PC-3 (cell line): ENCODE results near the gene RAD51. TPM values are rescaled to one million over a fixed set of nuclear protein-coding genes. Genes with fewer than 3 reads are reported as not detected.

Source experiments
- ATAC-seq: fragments of 200-7000 bp; cut with Tn5 transposase; 2 replicates; pipeline ENCODE4 v1.9.1; 2020; ENCODE audit warnings: mild to moderate bottlenecking, moderate library complexity
- Bru-seq: library from RNA; stranded (reverse); fragments of 400-500 nt; gene quantifications from one replicate; lab custom pipeline; 2021; lab: Mats Ljungman, UMichigan
- BruChase-seq, 2 experiments: library from RNA; stranded (reverse); fragments of 400-500 nt; gene quantifications; one replicate each; lab custom pipeline; 2021; lab: Mats Ljungman, UMichigan
- BruUV-seq: library from RNA; stranded (reverse); fragments of 400-500 nt; replicated peaks from 2 replicates; lab custom pipeline; 2021; lab: Mats Ljungman, UMichigan
- CTCF ChIA-PET: fragments of 300-600 bp; sonication (Branson Sonifier 250); formaldehyde crosslinking; loops from one replicate; lab custom pipeline; 2022; ENCODE audit warnings: antibody characterized with exemption; lab: Charles Lee
- POLR2A ChIA-PET: fragments of 300-600 bp; sonication (Branson Sonifier 250); formaldehyde crosslinking; loops from one replicate; lab custom pipeline; 2022; ENCODE audit warnings: antibody characterized with exemption; ENCODE audit not compliant: unreplicated experiment; lab: Charles Lee
- DNase-seq: peaks from one replicate; pipeline ENCODE4 v3.0.0-alpha.2; 2015
- H2AFZ ChIP-seq: fragments of 300-600 bp; sonication (generic); 2 replicates; pipeline ENCODE4 v1.6.0; 2016; ENCODE audit warnings: antibody characterized with exemption, low read length
- H3F3A ChIP-seq: fragments of 300-600 bp; sonication (generic); one replicate; pipeline ENCODE4 v1.6.0; 2017; ENCODE audit warnings: antibody characterized with exemption, low read length, control low read depth, mild to moderate bottlenecking; ENCODE audit not compliant: unreplicated experiment
- H3K27ac ChIP-seq: fragments of 300-600 bp; sonication (generic); 2 replicates; pipeline ENCODE4 v1.5.1; 2016; ENCODE audit warnings: mild to moderate bottlenecking, low read length
- H3K27me3 ChIP-seq: fragments of 300-600 bp; sonication (generic); 2 replicates; pipeline ENCODE4 v1.6.1; 2016; ENCODE audit warnings: low read length, mixed read lengths
- H3K36me3 ChIP-seq: fragments of 300-600 bp; sonication (generic); 2 replicates; pipeline ENCODE4 v1.6.1; 2016; ENCODE audit warnings: low read depth, mixed run types, low read length, mixed read lengths
- H3K4me1 ChIP-seq: fragments of 300-600 bp; sonication (generic); 2 replicates; pipeline ENCODE4 v1.5.1; 2016; ENCODE audit warnings: low read length; ENCODE audit not compliant: insufficient read depth
- H3K4me2 ChIP-seq: fragments of 300-600 bp; sonication (generic); 2 replicates; pipeline ENCODE4 v1.6.0; 2016; ENCODE audit warnings: low read length
- H3K4me3 ChIP-seq: fragments of 300-600 bp; sonication (generic); 2 replicates; pipeline ENCODE4 v1.5.1; 2016; ENCODE audit warnings: mild to moderate bottlenecking, low read length, mixed read lengths
- H3K79me2 ChIP-seq: fragments of 300-600 bp; sonication (generic); 2 replicates; pipeline ENCODE4 v1.6.1; 2017; ENCODE audit warnings: low read length, mixed read lengths
- H3K9ac ChIP-seq: fragments of 300-600 bp; sonication (generic); 2 replicates; pipeline ENCODE4 v1.6.0; 2016; ENCODE audit warnings: mild to moderate bottlenecking, low read length
- H3K9me2 ChIP-seq: fragments of 300-600 bp; sonication (generic); replicated peaks from 2 replicates; pipeline ENCODE4 v1.6.1; 2016; ENCODE audit warnings: mixed run types, low read length, mixed read lengths
- H3K9me3 ChIP-seq: fragments of 300-600 bp; sonication (generic); 2 replicates; pipeline ENCODE4 v1.6.1; 2016; ENCODE audit warnings: low read length, mixed read lengths
- H4K20me1 ChIP-seq: fragments of 300-600 bp; sonication (generic); 2 replicates; pipeline ENCODE4 v1.6.1; 2016; ENCODE audit warnings: low read length, mixed read lengths
- EZH2 ChIP-seq: fragments of 300-600 bp; sonication (generic); IDR thresholded peaks from one replicate; pipeline ENCODE4 v1.6.1; 2017; ENCODE audit warnings: antibody characterized with exemption, mild to moderate bottlenecking, low read length; ENCODE audit not compliant: unreplicated experiment
- EZH2phosphoT487 ChIP-seq: fragments of 300-600 bp; sonication (generic); IDR thresholded peaks from 2 replicates; pipeline ENCODE4 v1.6.1; 2018; ENCODE audit warnings: mild to moderate bottlenecking, antibody characterized with exemption, low read length, borderline replicate concordance
- intact Hi-C: fragments of 100-400 bp; cut with micrococcal nuclease; formaldehyde crosslinking; loops from 2 replicates; pipeline ENCODE4 v1.9.0; 2023
- long read RNA-seq: library from polyadenylated mRNA; unstranded; transcript quantifications from one replicate; pipeline ENCODE4 v2.0.0, GENCODE V29; 2021; ENCODE audit not compliant: unreplicated experiment
- total RNA-seq: library from RNA; depleted of rRNA; stranded (reverse); fragments of >200 nt; gene quantifications from 2 replicates; pipeline ENCODE4 v1.2.3, GENCODE V29; 2014; rRNA removed
- TF ChIP-seq, protein P1 (sequence below): fragments of 300-600 bp; sonication (generic); conservative IDR thresholded peaks from 2 replicates; pipeline ENCODE4 v1.5.1; 2017; ENCODE audit warnings: antibody characterized with exemption, low read depth, mild to moderate bottlenecking, low read length

Gene RAD51
- total RNA-seq (17.3 and 21.9 TPM in 2 replicates), Bru-seq, nascent RNA (percentile 52 among the genes with signal in this experiment), BruChase-seq, experiment 1, labeled RNA remaining after a 6-hour chase (percentile 65 among the genes with signal in this experiment), BruChase-seq, experiment 2, labeled RNA remaining after a 2-hour chase (percentile 45 among the genes with signal in this experiment)
- long read RNA-seq, transcript RAD51-201 (10 exons, 2,449 nt) = major isoform, 6 of 8 reads
- long read RNA-seq, partial matches to known transcripts = 0 of 8 reads
- long read RNA-seq, other reads (novel, unspliced or antisense) = 2 of 8 reads

DNA sequence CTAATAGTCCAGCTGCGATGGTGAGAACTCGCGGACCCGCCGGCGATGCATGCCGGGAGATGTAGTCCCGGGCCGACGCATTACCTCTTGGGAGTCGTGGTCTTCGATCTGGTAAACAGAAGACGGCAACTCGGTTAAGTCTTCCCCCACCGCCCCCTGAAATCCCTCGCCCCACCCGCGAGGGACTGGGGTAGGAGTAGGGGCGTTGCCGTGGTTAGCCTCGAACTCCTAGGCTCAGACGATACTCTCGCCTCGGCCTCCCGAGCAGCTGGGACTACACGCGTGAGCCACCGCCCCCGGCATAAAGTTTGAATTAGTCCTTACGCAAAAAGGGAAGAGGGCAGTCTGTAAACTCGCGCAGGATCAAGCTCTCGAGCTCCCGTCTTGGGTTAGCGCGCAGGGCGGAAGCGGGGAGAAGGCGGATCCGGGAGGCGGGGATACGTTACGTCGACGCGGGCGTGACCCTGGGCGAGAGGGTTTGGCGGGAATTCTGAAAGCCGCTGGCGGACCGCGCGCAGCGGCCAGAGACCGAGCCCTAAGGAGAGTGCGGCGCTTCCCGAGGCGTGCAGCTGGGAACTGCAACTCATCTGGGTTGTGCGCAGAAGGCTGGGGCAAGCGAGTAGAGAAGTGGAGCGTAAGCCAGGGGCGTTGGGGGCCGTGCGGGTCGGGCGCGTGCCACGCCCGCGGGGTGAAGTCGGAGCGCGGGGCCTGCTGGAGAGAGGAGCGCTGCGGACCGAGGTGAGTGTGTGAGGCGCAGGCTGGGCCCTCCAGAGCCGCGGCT lies at the start of gene RAD51:
TSS of gene RAD51 (plus strand) at position 487 of the 781 bp plus-strand sequence. CDS start 3,585 bp downstream, outside the sequence.
- no peaks in the 10 kb centered on the region for H3K27me3 ChIP-seq
- H2AFZ ChIP-seq = peak within 1 kb of the TSS; percentile 79
- peak; percentile 94 for DNase-seq
- H3K4me1 ChIP-seq = peaks cover 10% of the 10 kb centered on the region; the same call in 1 of the 2 replicates
- peaks cover 33% of the 10 kb centered on the region for H3K79me2 ChIP-seq
- no peaks in the 10 kb centered on the region for H4K20me1 ChIP-seq
- peak within 1 kb of the TSS; percentile 90 for H3K27ac ChIP-seq
- intact Hi-C loops = loop anchor here (1.0 to 2.0 kb wide), 3 partner anchors 16 to 106 kb away; partner anchors contain the start of gene KNL1
- peaks cover 5% of the 10 kb centered on the region; the same call in 1 of the 2 replicates for H3K36me3 ChIP-seq
- H3F3A ChIP-seq = no peaks in the 10 kb centered on the region
- peak within 1 kb of the TSS; percentile 77 for H3K4me3 ChIP-seq
- H3K4me2 ChIP-seq = peak within 1 kb of the TSS; percentile 83
- peak; percentile 90 for ATAC-seq
- ChIA-PET POLR2A (interaction anchor here (0.6 to 1.3 kb wide), 4 partner anchors 11 to 236 kb away, joined by 3 to 5 read pairs (median 3); partner anchors contain the start of gene RPUSD2), CTCF (interaction anchor here (0.5 to 2.9 kb wide), 5 partner anchors 45 to 208 kb away, joined by 3 to 11 read pairs (median 4); partner anchors contain the start of gene VPS18)
- peak within 1 kb of the TSS; percentile 90 for H3K9ac ChIP-seq
- no peaks in the 10 kb centered on the region for H3K9me2 ChIP-seq
- BruUV-seq = TSS peak; percentile 80
- TF ChIP-seq EZH2 (no peak), EZH2phosphoT487 (no peak)
- TF ChIP-seq, protein P1, sequence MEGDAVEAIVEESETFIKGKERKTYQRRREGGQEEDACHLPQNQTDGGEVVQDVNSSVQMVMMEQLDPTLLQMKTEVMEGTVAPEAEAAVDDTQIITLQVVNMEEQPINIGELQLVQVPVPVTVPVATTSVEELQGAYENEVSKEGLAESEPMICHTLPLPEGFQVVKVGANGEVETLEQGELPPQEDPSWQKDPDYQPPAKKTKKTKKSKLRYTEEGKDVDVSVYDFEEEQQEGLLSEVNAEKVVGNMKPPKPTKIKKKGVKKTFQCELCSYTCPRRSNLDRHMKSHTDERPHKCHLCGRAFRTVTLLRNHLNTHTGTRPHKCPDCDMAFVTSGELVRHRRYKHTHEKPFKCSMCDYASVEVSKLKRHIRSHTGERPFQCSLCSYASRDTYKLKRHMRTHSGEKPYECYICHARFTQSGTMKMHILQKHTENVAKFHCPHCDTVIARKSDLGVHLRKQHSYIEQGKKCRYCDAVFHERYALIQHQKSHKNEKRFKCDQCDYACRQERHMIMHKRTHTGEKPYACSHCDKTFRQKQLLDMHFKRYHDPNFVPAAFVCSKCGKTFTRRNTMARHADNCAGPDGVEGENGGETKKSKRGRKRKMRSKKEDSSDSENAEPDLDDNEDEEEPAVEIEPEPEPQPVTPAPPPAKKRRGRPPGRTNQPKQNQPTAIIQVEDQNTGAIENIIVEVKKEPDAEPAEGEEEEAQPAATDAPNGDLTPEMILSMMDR = no peak
- no peaks in the 10 kb centered on the region for H3K9me3 ChIP-seq

- H3K9me2 ChIP-seq = no peaks in the 10 kb centered on the region
- TF ChIP-seq, protein P1 = no peak
- TF ChIP-seq EZH2 (no peak), EZH2phosphoT487 (no peak)
- H4K20me1 ChIP-seq = no peaks in the 10 kb centered on the region
- BruUV-seq = no TSS peak
- ChIA-PET CTCF (no interaction called here), POLR2A (no interaction called here)
- no peak for ATAC-seq
- H3K27me3 ChIP-seq = no peaks in the 10 kb centered on the region
- no peak for DNase-seq
- H3K9me3 ChIP-seq = no peaks in the 10 kb centered on the region
- no peak overlapping the region for H2AFZ ChIP-seq
- H3K4me3 ChIP-seq = no peak overlapping the region
- no peaks in the 10 kb centered on the region for H3K4me1 ChIP-seq
- no peak overlapping the region for H3K9ac ChIP-seq
- H3K79me2 ChIP-seq = no peaks in the 10 kb centered on the region
- H3F3A ChIP-seq = no peaks in the 10 kb centered on the region
- H3K36me3 ChIP-seq = peaks cover 28% of the 10 kb centered on the region; the same call in 1 of the 2 replicates
- no peak overlapping the region for H3K4me2 ChIP-seq
- intact Hi-C loops = no loop called here
- no peak overlapping the region for H3K27ac ChIP-seq
These were observed 47.5 kb upstream of the RAD51 start for GRCh38 chr15:40647523-40647922.
